SK-N-SH (cell line): Measurements from ENCODE around the gene NPAS3.

Source experiments
- ELF1 ChIP-seq: IDR thresholded peaks from 2 replicates; pipeline ENCODE4 v1.4.0; 2012
- EP300 ChIP-seq, 2 experiments: IDR thresholded peaks; 2 replicates each; pipeline versions ENCODE4 v1.4.0 to v1.6.1; 2012; ENCODE audit warnings: borderline replicate concordance in 1 of 2, low read depth in 1 of 2, low read length in 1 of 2
- EZH2phosphoT487 ChIP-seq: fragments of 200-600 bp; sonication (generic); IDR thresholded peaks from 2 replicates; pipeline ENCODE4 v1.6.1; 2017; ENCODE audit warnings: low read depth, mixed run types, mild to moderate bottlenecking, antibody characterized with exemption, moderate library complexity, borderline replicate concordance
- FOXM1 ChIP-seq: IDR thresholded peaks from 2 replicates; pipeline ENCODE4 v1.4.0; 2012; ENCODE audit warnings: low read depth, mild to moderate bottlenecking
- MEF2A ChIP-seq: IDR thresholded peaks from 2 replicates; pipeline ENCODE4 v1.4.0; 2012; ENCODE audit warnings: low read depth, borderline replicate concordance
- MXI1 ChIP-seq: IDR thresholded peaks from 2 replicates; pipeline ENCODE4 v1.6.1; 2012; ENCODE audit warnings: mild to moderate bottlenecking, low read depth, low read length, improper control_type of control experiment
- NRF1 ChIP-seq: IDR thresholded peaks from 2 replicates; pipeline ENCODE4 v1.6.1; 2012; ENCODE audit warnings: low read depth, mild to moderate bottlenecking, low read length
- RAD21 ChIP-seq: IDR thresholded peaks from 2 replicates; pipeline ENCODE4 v1.6.1; 2012; ENCODE audit warnings: mild to moderate bottlenecking, low read length
- RCOR1 ChIP-seq: fragments of 150-350 bp; IDR thresholded peaks from 2 replicates; pipeline ENCODE4 v1.6.1; 2017; ENCODE audit warnings: antibody characterized with exemption, low read length
- RFX5 ChIP-seq: IDR thresholded peaks from 2 replicates; pipeline ENCODE4 v1.6.1; 2012; ENCODE audit warnings: mild to moderate bottlenecking, improper control_type of control experiment, low read length
- SMC3 ChIP-seq: IDR thresholded peaks from 2 replicates; pipeline ENCODE4 v1.6.1; 2012; ENCODE audit warnings: low read depth, low read length, improper control_type of control experiment
- TCF12 ChIP-seq: IDR thresholded peaks from 2 replicates; pipeline ENCODE4 v1.4.0; 2012
- TF ChIP-seq, protein P1 (sequence below): fragments of 200-600 bp; sonication (generic); IDR thresholded peaks from 2 replicates; pipeline ENCODE4 v1.6.1; 2017; ENCODE audit warnings: antibody characterized with exemption, mild to moderate bottlenecking, moderate library complexity
- TF ChIP-seq, protein P2 (sequence below): IDR thresholded peaks from 2 replicates; pipeline ENCODE4 v1.4.0; 2012; ENCODE audit warnings: low read depth

DNA sequence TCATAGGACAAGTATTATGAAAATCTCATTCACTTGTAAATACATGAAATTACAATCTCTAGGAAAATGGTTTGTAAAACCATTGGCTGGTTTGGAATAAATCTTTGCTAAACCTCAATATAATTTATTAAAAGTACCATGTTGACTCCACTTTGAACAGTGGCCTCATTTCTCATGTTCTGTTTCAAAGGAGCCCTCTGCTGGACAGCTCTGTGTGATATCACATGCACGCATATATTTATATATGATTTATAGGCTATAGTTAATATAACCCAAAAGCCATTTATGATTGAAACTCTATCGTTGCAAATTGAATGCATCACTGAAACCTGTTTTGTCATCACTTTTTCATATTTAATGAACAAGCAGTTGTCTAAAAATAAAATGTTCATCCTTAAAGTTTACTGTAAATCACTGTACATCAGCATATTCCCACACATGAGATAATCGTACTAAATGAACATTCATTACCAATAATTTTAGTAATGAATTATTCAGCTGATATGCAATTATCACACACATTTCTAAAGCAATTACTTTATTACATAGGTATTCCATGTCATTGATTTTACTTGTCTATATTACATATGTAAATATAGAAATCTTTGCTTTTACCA lies 493.8 kb downstream of the NPAS3 start:
- TF ChIP-seq, protein P1, sequence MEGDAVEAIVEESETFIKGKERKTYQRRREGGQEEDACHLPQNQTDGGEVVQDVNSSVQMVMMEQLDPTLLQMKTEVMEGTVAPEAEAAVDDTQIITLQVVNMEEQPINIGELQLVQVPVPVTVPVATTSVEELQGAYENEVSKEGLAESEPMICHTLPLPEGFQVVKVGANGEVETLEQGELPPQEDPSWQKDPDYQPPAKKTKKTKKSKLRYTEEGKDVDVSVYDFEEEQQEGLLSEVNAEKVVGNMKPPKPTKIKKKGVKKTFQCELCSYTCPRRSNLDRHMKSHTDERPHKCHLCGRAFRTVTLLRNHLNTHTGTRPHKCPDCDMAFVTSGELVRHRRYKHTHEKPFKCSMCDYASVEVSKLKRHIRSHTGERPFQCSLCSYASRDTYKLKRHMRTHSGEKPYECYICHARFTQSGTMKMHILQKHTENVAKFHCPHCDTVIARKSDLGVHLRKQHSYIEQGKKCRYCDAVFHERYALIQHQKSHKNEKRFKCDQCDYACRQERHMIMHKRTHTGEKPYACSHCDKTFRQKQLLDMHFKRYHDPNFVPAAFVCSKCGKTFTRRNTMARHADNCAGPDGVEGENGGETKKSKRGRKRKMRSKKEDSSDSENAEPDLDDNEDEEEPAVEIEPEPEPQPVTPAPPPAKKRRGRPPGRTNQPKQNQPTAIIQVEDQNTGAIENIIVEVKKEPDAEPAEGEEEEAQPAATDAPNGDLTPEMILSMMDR = peak; percentile 77
- TF ChIP-seq RAD21 = peak; percentile 80
- TF ChIP-seq RCOR1 = no peak
- TF ChIP-seq, protein P2, sequence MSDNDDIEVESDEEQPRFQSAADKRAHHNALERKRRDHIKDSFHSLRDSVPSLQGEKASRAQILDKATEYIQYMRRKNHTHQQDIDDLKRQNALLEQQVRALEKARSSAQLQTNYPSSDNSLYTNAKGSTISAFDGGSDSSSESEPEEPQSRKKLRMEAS = no peak
- no peak for TF ChIP-seq FOXM1
- TF ChIP-seq MEF2A = no peak
- no peak for TF ChIP-seq EZH2phosphoT487
- TF ChIP-seq MXI1 = no peak
- no peak for TF ChIP-seq ELF1
- no peak for TF ChIP-seq TCF12
- TF ChIP-seq EP300 (IDR thresholded peaks at IDR 0.05; ENCODE audit: borderline replicate concordance in 1 of 2, low read depth in 1 of 2, low read length in 1 of 2) = no peak
- TF ChIP-seq RFX5 = no peak
- TF ChIP-seq SMC3 = peak; percentile 65
- TF ChIP-seq NRF1 = no peak
